IPS-18c (cell line): ENCODE measurements around the gene RDX.
"Not testable (repeated sequence)": the region's sequence is repeated elsewhere in the genome, so short reads cannot be mapped to it uniquely, and the experiment has no call there.

Experiments
- H3K4me3 ChIP-seq: 2 replicates; pipeline ENCODE4 v1.7.0; 2013; ENCODE audit warnings: low read depth, mild to moderate bottlenecking, low read length, moderate library complexity; ENCODE audit not compliant: insufficient read depth
- H3K9me3 ChIP-seq: one replicate; pipeline ENCODE4 v1.6.1; 2013; ENCODE audit warnings: mild to moderate bottlenecking, low read length, moderate library complexity; ENCODE audit not compliant: control insufficient read depth, insufficient read depth

The RDX gene

GRCh38 chr11:110290591-110291334 lies 5.7 kb downstream of the RDX start:
- Histone ChIP-seq H3K9me3 (no peaks in the 10 kb centered on the region), H3K4me3 (no peak overlapping the region)

DNA sequence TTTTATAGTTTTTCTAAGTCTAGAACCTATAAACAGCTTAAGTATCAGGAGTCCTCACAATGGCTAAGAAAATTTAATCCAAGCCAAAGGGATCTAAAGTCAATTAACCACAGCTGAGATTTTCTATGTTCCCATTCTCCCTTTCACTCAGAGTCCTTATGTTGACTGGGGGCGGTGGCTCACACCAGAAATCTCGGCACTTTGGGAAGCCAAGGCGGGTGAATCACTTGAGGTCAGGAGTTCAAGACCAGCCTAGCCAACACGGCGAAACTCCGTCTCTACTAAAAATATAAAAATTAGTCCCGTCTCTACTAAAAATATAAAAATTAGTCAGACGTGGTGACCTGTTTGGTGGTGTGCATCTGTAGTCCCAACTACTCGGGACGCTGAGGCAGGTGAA lies 6.9 kb downstream of the RDX start:
- Histone ChIP-seq H3K4me3 (no peak overlapping the region), H3K9me3 (no peaks in the 10 kb centered on the region)

DNA sequence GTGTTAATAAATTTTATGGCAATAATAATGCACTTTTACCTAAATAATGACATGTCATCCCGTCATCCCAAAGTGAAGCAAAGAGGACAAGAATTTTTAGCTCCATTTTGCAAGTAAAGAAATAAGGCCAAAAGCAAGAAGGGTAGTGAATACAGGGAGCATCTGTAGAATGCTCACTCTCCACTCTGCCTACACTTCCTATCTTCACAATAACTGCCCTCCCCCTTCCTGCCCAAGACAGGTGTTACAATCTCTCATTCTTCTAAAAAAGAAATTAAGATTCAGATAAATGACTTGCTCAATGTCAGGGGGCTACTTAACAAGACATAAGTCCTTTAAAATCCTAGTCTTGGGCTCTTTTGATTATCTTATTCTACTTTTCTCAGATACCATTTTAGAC lies 8.9 kb downstream of the RDX start:
- no peaks in the 10 kb centered on the region for H3K9me3 ChIP-seq
- no peak overlapping the region for H3K4me3 ChIP-seq

GRCh38 chr11:110286298-110287040 lies 9.9 kb downstream of the RDX start:
- no peaks in the 10 kb centered on the region for H3K9me3 ChIP-seq
- no peak overlapping the region for H3K4me3 ChIP-seq

GRCh38 chr11:110283862-110284261 lies 12.6 kb downstream of the RDX start:
- no peak overlapping the region for H3K4me3 ChIP-seq
- H3K9me3 ChIP-seq = no peaks in the 10 kb centered on the region

GRCh38 chr11:110280595-110280994 lies 15.8 kb downstream of the RDX start:
- H3K9me3 ChIP-seq, H3K4me3 ChIP-seq: not testable (repeated sequence)

DNA sequence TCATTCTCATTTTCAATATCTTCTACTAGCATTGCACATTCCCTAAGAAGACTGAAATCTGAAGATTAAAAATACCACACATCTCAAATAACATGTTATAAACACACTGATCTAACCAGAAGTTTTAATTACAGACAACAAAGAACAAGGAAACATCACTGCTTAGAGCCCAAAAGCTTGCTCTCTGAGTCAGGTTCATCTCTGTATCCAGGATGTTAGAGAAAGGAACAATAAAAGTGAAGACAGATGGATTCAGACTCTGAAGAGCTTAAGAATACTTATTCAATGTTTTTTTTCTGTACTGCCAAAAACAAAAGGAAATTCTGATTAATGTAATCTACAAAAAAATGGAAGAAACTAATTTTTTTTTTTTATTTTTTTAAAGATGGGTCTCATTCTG lies 16.5 kb downstream of the RDX start:
- no peak overlapping the region for H3K4me3 ChIP-seq
- H3K9me3 ChIP-seq = no peaks in the 10 kb centered on the region

DNA sequence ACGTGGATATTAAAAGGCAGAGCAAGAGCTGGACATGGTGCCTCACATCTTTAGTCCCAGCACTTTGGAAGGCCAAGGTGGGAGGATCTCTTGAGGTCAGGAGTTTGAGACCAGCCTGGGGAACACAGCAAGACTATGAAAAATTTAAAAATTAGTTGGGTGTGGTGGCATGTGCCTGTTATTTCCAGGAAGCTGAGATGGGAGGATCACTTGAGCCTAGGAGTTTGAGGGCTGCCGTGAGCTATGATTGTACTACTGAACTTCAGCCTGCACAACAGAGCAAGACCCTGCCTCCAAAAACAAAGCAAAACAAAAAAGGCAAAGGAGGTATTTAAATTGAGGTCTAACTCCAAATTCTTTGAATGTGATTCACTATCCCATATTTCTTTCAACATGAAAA lies 23.5 kb downstream of the RDX start:
- no peak overlapping the region for H3K4me3 ChIP-seq
- H3K9me3 ChIP-seq = no peaks in the 10 kb centered on the region

DNA sequence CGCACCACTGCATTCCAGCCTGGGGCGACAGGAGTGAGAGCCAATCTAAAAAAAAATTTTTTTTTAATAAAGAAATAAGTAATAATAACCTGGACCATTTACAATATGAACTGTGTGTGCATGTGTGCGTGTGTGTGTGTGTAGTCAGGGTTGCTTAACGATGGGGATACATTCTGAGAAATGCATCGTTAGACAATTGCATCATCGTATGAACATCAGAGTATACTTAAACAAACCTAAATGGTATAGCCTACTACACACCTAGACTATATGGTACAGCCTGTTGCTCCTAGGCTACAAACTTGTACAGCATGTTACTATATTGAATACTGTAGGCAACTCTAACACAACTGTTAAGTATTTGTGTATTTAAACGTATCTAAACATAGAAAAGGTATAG lies 26.4 kb downstream of the RDX start:
- Histone ChIP-seq H3K4me3 (no peak overlapping the region), H3K9me3 (no peaks in the 10 kb centered on the region)

GRCh38 chr11:110268441-110268840 lies 28.0 kb downstream of the RDX start:
- no peaks in the 10 kb centered on the region for H3K9me3 ChIP-seq

GRCh38 chr11:110262072-110262403 lies 34.4 kb downstream of the RDX start:
- no peaks in the 10 kb centered on the region for H3K9me3 ChIP-seq

More at GRCh38 chr11:110268441-110268840, 28.0 kb downstream of the RDX start:
- no peak overlapping the region for H3K4me3 ChIP-seq

GRCh38 chr11:110261195-110262071 lies 35.0 kb downstream of the RDX start:
- H3K9me3 ChIP-seq = no peaks in the 10 kb centered on the region
- H3K4me3 ChIP-seq = no peak overlapping the region

More at GRCh38 chr11:110262072-110262403, 34.4 kb downstream of the RDX start:
- no peak overlapping the region for H3K4me3 ChIP-seq

DNA sequence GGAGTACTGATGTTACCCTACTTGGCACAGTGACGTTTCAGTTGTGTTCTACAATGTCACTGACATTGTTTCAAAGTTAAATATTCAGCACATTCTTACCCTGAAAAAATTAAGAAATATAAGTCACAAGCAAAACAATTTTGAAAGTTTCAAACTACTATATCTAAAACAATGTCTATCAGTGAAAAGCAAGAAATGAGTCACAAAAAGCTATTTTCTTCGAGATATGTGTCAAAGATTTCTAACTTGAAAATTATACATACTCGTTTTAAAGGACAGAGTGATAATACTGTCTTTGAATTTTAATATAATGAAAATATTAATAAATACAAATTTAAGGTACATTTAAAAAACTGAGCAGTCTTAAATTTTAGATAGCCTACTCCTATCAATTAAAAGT lies 42.9 kb downstream of the RDX start:
- no peak overlapping the region for H3K4me3 ChIP-seq
- no peaks in the 10 kb centered on the region for H3K9me3 ChIP-seq

- no peak overlapping the region for H3K4me3 ChIP-seq
- no peaks in the 10 kb centered on the region for H3K9me3 ChIP-seq
Observed at GRCh38 chr11:110251836-110252235, 44.6 kb downstream of the RDX start.

DNA sequence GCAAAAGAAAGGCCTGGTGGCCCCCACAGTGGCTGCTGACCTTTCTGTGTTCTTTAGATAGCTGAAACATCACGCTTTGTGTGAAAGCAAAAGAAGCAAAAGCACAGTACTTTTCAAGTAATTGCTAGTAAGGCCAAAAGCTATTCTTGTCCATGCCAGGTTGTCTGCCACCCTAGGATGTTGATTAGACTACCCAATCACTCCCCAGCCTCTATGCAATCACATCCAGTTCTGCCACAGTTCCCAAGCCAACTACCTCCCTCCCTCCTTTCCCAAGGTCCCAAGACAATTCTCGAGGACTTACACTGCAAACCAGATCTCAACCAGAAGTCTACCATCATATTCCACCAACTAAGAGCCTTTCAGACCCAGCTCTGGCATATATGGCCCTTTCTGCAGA lies 46.2 kb downstream of the RDX start:
- no peaks in the 10 kb centered on the region for H3K9me3 ChIP-seq
- no peak overlapping the region for H3K4me3 ChIP-seq

- Histone ChIP-seq H3K9me3 (no peaks in the 10 kb centered on the region), H3K4me3 (no peak overlapping the region)
Observed at GRCh38 chr11:110249766-110250165, 46.6 kb downstream of the RDX start.

- no peaks in the 10 kb centered on the region for H3K9me3 ChIP-seq
- no peak overlapping the region for H3K4me3 ChIP-seq
Observed at GRCh38 chr11:110249066-110249465, 47.3 kb downstream of the RDX start.

GRCh38 chr11:110243791-110244190 lies 52.6 kb downstream of the RDX start:
- H3K4me3 ChIP-seq = no peak overlapping the region
- no peaks in the 10 kb centered on the region for H3K9me3 ChIP-seq
